ENCODE measurements around the gene TMEM200B. TPM values are rescaled to one million over a fixed set of nuclear protein-coding genes. Genes with fewer than 3 reads are reported as not detected.

Gene TMEM200B
- total RNA-seq, 2 donors from 2014 or later = 2.6 TPM; not detected in 1

- Histone ChIP-seq H3K27me3 (no peaks in the 10 kb centered on the region), H3K9me3 (no peaks in the 10 kb centered on the region), H3K36me3 (replicated peaks in 1 of 2; ENCODE audit: insufficient read depth in 1 of 2, low read depth in 2 of 2) (peaks cover 0 to 6% of the 10 kb centered on the region in 2 donors), H3K27ac (no peak overlapping the region), H3K4me1 (peaks cover 37% of the 10 kb centered on the region), H3K4me3 (no peak overlapping the region)
- TF ChIP-seq CTCF (IDR thresholded peaks at IDR 0.05) = no peak
- no peak for TF ChIP-seq POLR2A (IDR thresholded peaks at IDR 0.05)
- 96 to 98% methylated on average over 9 of the region's 9 CpGs for WGBS, 2 donors
- DNase-seq (no peak), ATAC-seq (no peak)
- intact Hi-C loops (cut with DNase I) = no loop called here
Measured at GRCh38 chr1:29167904-29168303, 44.2 kb upstream of the TMEM200B start.

GRCh38 chr1:29166291-29166878 lies 42.7 kb upstream of the TMEM200B start:
- ATAC-seq (no peak), DNase-seq (no peak)
- no peaks in the 10 kb centered on the region for H3K9me3 ChIP-seq
- 55 to 59% methylated on average over 8 to 9 of the region's 9 CpGs for WGBS, 2 donors
- TF ChIP-seq CTCF (IDR thresholded peaks at IDR 0.05) (no peak), POLR2A (IDR thresholded peaks at IDR 0.05) (no peak)
- H3K36me3 ChIP-seq (replicated peaks in 1 of 2; ENCODE audit: insufficient read depth in 1 of 2, low read depth in 2 of 2) = peaks cover 0 to 6% of the 10 kb centered on the region in 2 donors
- no peak overlapping the region for H3K27ac ChIP-seq
- peaks cover 27% of the 10 kb centered on the region for H3K4me1 ChIP-seq
- intact Hi-C loops (cut with DNase I) = no loop called here
- no peak overlapping the region for H3K4me3 ChIP-seq
- H3K27me3 ChIP-seq = no peaks in the 10 kb centered on the region

GRCh38 chr1:29164588-29164987 lies 40.9 kb upstream of the TMEM200B start:
- Histone ChIP-seq H3K27me3 (no peaks in the 10 kb centered on the region), H3K9me3 (no peaks in the 10 kb centered on the region), H3K4me1 (peaks cover 9% of the 10 kb centered on the region), H3K36me3 (replicated peaks in 1 of 2; ENCODE audit: insufficient read depth in 1 of 2, low read depth in 2 of 2) (peaks cover 0 to 10% of the 10 kb centered on the region in 2 donors), H3K27ac (no peak overlapping the region), H3K4me3 (no peak overlapping the region)
- 83 to 92% methylated on average over 4 of the region's 4 CpGs for WGBS, 2 donors
- intact Hi-C loops (cut with DNase I) = no loop called here
- ATAC-seq (no peak), DNase-seq (no peak)
- TF ChIP-seq CTCF (IDR thresholded peaks at IDR 0.05) (no peak), POLR2A (IDR thresholded peaks at IDR 0.05) (no peak)

- no peak for ATAC-seq
- peaks cover 0 to 12% of the 10 kb centered on the region in 2 donors for H3K36me3 ChIP-seq (replicated peaks in 1 of 2; ENCODE audit: insufficient read depth in 1 of 2, low read depth in 2 of 2)
- intact Hi-C loops (cut with DNase I) = no loop called here
- H3K27ac ChIP-seq = no peak overlapping the region
- 88 to 89% methylated on average over 9 of the region's 9 CpGs for WGBS, 2 donors
- TF ChIP-seq POLR2A (IDR thresholded peaks at IDR 0.05) (no peak), CTCF (IDR thresholded peaks at IDR 0.05) (no peak)
- DNase-seq = no peak
- H3K4me1 ChIP-seq = peaks cover 7% of the 10 kb centered on the region
- no peaks in the 10 kb centered on the region for H3K9me3 ChIP-seq
- no peak overlapping the region for H3K4me3 ChIP-seq
- H3K27me3 ChIP-seq = no peaks in the 10 kb centered on the region
Measured at GRCh38 chr1:29162476-29163138, 38.9 kb upstream of the TMEM200B start.

- no peak for ATAC-seq
- H3K4me1 ChIP-seq = peaks cover 12% of the 10 kb centered on the region
- intact Hi-C loops (cut with DNase I) = no loop called here
Measured at GRCh38 chr1:29162025-29162424, 38.3 kb upstream of the TMEM200B start.

More at GRCh38 chr1:29162025-29162424, 38.3 kb upstream of the TMEM200B start:
- Histone ChIP-seq H3K36me3 (replicated peaks in 1 of 2; ENCODE audit: insufficient read depth in 1 of 2, low read depth in 2 of 2) (peaks cover 0 to 12% of the 10 kb centered on the region in 2 donors), H3K9me3 (no peaks in the 10 kb centered on the region), H3K27ac (no peak overlapping the region), H3K27me3 (no peaks in the 10 kb centered on the region), H3K4me3 (no peak overlapping the region)
- TF ChIP-seq CTCF (IDR thresholded peaks at IDR 0.05) = no peak
- no peak for TF ChIP-seq POLR2A (IDR thresholded peaks at IDR 0.05)
- DNase-seq = no peak
- WGBS, 2 donors = 67% methylated on average over 4 of the region's 4 CpGs
